Measurements from ENCODE around the gene RPL36.
A peak's percentile ranks its signal among the peaks of the same experiment; 100 is the strongest.
"Not testable (repeated sequence)": the region's sequence is repeated elsewhere in the genome, so short reads cannot be mapped to it uniquely, and the experiment has no call there.

RPL36 gene

DNA sequence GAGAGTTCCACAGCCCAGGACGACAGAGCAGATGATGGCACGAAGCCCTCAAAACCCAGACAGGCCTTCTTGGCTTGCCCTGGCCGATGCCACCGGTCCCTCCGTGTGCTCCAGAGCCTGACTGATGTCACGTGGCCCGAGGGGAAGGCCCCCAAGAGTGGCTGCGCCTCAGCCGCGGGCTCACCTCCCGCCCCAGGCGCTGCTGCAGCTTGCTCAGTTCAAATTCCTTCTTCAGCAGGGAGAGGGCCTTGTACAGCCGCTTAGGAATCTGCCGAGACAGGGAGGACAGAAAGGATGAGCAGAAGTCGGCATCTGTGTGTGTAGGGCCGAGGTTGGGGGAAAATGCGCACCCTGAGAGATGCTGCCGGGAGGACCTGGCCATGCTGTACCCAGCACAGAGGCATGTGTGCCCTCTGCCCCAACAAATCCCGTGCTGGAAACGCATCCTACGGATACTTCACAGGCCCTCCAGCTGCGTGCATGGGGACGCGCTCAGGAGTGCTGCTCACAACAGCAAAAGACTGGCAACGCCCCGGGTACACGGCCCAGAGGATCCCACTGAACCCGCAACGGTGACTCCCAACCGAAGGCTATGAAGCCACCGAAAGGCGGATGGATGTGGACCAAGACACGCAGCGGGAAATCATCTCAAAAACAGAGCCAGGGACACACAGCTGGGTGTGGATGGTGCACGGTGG, 16.9 kb downstream of the RPL36 start:
- no peak for DNase-seq (ENCODE audit: low read depth in 2 of 2)

GRCh38 chr19:5707576-5708575, 17.8 kb downstream of the RPL36 start:
- no peak for DNase-seq (ENCODE audit: low read depth in 2 of 2)

GRCh38 chr19:5711025-5711424, 20.9 kb downstream of the RPL36 start:
- no peak for DNase-seq (ENCODE audit: low read depth in 2 of 2)

DNA sequence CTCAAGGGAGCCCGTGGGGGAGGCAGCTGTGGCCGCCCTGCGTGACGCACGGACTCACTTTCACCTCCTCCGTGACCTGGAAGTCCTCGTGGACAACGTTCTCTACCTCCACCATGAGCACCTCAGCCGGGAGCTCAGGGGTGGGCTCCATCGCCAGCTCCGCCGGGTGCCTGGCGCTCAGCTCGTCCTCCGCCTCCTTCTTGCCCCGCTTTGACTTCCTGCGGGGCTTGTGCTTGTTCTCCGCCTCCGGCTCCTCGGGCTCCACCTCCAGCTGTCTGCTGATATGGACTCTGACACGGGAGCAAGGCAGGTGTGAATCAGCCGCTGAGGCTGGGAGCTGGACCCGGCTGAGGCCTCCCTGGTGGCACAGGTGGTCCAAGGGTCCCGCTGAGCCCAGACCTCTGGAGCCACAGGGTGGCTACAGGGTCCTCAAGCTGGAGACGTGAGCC, 21.6 kb downstream of the RPL36 start:
- DNase-seq (ENCODE audit: low read depth in 2 of 2): no peak

GRCh38 chr19:5713228-5713627, 23.1 kb downstream of the RPL36 start:
- no peak for DNase-seq (ENCODE audit: low read depth in 2 of 2)

DNA sequence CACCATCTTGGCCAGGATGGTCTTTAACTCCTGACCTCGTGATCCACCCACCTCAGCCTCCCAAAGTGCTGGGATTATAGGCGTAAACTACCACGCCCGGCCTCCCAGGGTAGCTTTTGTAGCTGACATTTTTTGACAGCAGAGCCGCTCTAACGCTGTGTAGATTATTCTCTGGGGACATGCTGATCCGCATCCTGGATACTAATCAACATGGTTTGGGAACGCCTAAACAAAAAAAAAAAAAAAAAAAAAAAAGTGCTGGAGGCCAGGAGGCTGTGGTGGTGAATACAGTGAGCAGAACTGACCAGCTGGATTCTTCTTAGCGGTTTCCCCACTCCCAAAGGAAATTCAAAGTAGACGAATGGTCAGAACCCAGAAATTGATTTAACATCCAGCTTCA, 24.7 kb downstream of the RPL36 start:
- no peak for DNase-seq (ENCODE audit: low read depth in 2 of 2)

DNA sequence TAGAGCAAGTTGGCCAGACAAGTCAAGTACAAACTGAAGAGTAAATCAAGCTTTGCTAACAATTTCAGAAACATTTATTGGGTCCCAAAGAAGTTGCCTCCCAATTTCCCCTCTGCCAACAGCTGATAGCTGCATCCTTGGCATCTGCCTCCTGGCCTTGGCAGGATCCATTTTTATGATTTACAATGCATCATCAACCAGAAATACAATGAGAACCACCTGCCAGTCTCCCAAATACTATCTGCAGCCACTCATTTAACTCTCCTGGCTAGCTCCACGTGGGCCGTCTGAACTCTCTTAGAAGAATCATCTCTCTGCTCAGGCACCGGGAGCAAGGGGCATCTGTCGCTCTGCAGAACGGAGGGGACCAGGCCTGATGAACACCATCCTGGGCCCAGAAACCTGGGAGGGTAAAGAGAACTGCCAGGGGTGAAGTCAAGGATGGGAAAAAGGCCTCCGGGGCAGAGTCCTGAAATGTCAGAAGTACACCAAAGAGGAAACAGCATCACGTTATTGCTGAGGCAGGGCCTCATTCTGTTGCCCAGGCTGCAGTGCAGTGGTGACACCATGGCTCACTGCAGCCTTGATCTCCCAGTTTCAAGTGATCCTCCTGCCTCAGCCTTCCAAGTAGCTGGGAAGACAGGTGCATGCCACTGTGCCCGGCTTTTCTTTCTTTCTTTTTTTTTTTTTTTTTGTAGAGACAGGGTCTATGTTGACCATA, 27.3 kb downstream of the RPL36 start:
- DNase-seq (ENCODE audit: low read depth in 2 of 2): no peak

DNA sequence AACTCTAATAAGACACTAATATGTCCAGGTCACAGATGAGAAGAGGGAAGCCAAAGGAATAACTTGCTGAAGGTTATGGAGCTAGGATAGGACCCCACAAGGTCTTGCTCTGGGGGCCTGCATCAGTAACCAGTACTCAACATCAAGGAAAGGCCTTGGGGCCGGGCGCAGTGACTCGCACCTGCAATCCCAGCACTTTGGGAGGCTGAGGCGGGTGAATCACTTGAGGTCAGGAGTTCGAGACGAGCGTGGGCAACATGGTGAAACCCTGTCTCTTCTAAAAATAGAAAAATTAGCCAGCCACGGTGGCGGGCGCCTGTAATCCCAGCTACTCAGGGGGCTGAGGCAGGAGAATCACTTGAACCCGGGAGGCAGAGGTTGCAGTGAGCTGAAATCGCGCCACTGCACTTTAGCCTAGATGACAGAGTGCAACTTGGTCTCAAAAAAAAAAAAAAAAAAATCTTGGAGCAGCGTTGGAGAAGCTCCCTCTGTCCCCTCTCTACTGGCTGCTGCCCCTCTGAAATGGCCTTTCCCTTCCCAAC, 28.0 kb downstream of the RPL36 start:
- DNase-seq (ENCODE audit: low read depth in 2 of 2): no peak

DNA sequence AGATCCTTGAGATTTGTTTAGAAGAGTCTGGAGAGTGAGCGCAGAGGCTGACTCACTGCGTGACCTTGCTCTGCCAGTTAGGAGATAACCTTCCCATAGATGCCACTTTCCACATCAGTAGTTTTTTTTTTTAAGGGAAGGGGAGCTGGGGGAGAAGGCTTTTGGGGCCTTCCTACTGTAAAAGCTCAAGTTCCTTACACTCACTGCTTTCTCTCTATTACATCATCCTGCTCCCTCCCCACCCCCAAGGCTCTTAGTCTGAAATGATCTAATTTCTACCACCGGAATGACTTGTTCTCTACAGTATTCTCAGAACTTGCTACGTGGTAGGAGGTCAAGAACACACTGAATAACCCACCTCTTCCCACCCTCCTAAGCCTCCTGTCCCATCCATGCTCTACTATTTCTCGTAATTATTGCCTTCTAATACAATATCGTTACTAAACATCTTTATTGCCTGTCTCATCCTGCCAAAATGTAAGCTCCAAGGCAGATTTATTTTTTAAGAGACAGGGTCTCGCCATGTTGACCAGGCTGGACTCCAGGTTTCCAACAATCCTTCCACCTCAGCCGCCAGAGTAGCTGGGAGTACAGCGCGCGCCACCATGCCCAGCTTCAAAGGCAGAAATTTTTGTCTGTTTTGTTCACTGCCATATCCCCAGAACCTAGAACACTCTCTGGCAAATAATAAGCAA, 28.6 kb downstream of the RPL36 start:
- DNase-seq (ENCODE audit: low read depth in 2 of 2): peak in 1 of 2 donors; percentile 54

- no peak for DNase-seq (ENCODE audit: low read depth in 2 of 2)
Measured at GRCh38 chr19:5719274-5719960, 29.3 kb downstream of the RPL36 start.

DNA sequence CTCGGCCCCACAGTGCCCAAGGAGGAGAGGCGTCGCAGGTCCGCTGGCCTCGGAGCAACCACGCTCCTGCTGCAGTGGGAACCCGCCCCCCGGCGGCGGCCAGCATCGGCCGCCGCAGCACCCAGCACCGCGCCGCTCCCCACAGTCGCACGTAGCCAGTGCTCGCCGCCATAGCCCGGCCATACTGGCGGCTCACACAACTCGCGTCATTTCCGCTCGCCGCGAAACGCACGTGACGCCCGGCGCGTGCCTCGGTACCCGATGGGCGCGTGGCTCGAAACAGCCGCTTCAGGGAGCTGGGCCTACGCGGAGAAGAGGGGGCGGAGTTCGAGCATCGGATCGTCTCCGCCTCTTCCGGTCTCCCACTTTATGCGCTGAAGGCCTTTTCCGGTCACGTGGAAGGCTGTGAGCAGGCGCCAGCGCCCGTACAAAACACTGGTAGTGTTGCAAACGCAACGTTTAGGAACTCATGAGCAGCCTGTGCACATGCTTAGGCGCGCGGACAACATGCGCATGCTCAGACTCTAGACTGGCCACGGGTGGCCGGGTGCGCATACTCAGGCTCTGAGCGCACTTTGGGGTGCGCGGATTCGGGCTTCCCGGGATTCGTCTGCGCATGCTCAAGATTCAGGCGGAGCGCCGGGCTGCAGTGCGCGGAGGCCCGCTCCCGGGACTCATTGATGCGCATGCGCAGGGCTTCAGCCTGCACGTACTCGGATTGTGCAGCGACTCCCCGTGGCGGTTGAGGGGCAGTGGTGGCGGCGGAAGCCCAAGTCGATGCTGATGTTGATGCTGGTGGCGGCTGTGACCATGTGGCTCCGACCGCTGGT, 30.1 kb downstream of the RPL36 start, which contains the start of the genes CATSPERD and LONP1:
Gene CATSPERD (plus strand): TSS at position 677 of the 830 bp plus-strand sequence. CDS start 101 bp downstream, at position 778.
Gene LONP1 (minus strand): TSS at position 186 of the 830 bp plus-strand sequence. CDS start 14 bp downstream, at position 172.
- peak; percentile 96 to 97 for DNase-seq (ENCODE audit: low read depth in 2 of 2)

DNA sequence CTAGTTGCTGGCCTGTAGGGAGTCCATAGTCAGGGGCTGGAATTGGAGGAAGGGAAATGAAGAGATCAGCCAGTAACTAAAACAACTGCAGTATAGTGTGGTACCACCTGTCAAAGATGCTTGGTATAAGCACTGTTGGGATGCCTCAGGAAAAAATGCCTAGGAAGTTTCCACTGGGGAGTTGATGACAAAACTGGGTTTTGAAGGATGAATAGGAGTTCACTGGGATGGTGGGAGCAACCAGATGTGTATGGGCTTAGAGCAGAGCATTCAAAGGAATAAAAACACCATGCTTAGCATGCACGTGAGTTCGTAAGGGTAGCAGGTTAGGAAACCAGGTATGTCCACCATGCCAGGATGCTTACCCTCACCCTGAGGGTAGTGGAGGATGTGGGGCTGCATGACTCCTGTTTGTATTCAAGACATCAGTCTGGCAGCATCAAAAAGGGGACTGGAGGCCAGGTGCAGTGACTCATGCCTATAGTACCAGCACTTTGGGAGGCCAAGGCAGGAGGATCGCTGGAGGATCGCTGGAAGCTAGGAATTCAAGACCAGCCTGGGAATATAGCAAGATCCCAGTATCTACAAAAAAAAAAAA, 37.5 kb downstream of the RPL36 start:
- no peak for DNase-seq (ENCODE audit: low read depth in 2 of 2)

- DNase-seq (ENCODE audit: low read depth in 2 of 2): not testable (repeated sequence)
Measured at GRCh38 chr19:5733172-5733571, 43.1 kb downstream of the RPL36 start.

- DNase-seq (ENCODE audit: low read depth in 2 of 2): no peak
Measured at GRCh38 chr19:5738423-5738822, 48.3 kb downstream of the RPL36 start.

All from activated CD4-positive, alpha-beta T cell treated with anti-CD3 and anti-CD28 coated beads for 24 hours (primary cell).